Measurements from ENCODE around the gene UPP2. TPM values are rescaled to one million over a fixed set of nuclear protein-coding genes. Genes with fewer than 3 reads are reported as not detected.

UPP2 gene
- total and polyA plus RNA-seq, 7 donors = 0.06 TPM; not detected in 6

GRCh38 chr2:158134055-158134454 is 32.4 kb downstream of the UPP2 start:
- no peak for DNase-seq
- 72 to 74% methylated on average over 4 of the region's 4 CpGs for WGBS, 2 donors
- Histone ChIP-seq H3K4me1 (no peaks in the 10 kb centered on the region), H3K27ac (no peak overlapping the region), H3K27me3 (no peaks in the 10 kb centered on the region), H3K9me3 (no peaks in the 10 kb centered on the region), H3K4me3 (no peak overlapping the region), H3K36me3 (no peaks in the 10 kb centered on the region)
- intact Hi-C loops (cut with DNase I) = no loop called here
- TF ChIP-seq, protein P1, sequence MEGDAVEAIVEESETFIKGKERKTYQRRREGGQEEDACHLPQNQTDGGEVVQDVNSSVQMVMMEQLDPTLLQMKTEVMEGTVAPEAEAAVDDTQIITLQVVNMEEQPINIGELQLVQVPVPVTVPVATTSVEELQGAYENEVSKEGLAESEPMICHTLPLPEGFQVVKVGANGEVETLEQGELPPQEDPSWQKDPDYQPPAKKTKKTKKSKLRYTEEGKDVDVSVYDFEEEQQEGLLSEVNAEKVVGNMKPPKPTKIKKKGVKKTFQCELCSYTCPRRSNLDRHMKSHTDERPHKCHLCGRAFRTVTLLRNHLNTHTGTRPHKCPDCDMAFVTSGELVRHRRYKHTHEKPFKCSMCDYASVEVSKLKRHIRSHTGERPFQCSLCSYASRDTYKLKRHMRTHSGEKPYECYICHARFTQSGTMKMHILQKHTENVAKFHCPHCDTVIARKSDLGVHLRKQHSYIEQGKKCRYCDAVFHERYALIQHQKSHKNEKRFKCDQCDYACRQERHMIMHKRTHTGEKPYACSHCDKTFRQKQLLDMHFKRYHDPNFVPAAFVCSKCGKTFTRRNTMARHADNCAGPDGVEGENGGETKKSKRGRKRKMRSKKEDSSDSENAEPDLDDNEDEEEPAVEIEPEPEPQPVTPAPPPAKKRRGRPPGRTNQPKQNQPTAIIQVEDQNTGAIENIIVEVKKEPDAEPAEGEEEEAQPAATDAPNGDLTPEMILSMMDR (IDR thresholded peaks at IDR 0.05) = no peak
- TF ChIP-seq POLR2AphosphoS5 (IDR thresholded peaks at IDR 0.05) (no peak), EP300 (IDR thresholded peaks at IDR 0.05) (no peak), POLR2A (IDR thresholded peaks at IDR 0.05) (no peak)

- Histone ChIP-seq H3K4me1 (no peaks in the 10 kb centered on the region), H3K27ac (no peak overlapping the region), H3K36me3 (no peaks in the 10 kb centered on the region), H3K9me3 (no peaks in the 10 kb centered on the region), H3K27me3 (no peaks in the 10 kb centered on the region), H3K4me3 (no peak overlapping the region)
- no peak for DNase-seq
- WGBS, 2 donors = 17 to 69% methylated on average over 6 of the region's 6 CpGs
- intact Hi-C loops (cut with DNase I) = no loop called here
- TF ChIP-seq EP300 (IDR thresholded peaks at IDR 0.05) = no peak
- TF ChIP-seq, protein P1 (IDR thresholded peaks at IDR 0.05) = no peak
- TF ChIP-seq POLR2AphosphoS5 (IDR thresholded peaks at IDR 0.05) = no peak
- no peak for TF ChIP-seq POLR2A (IDR thresholded peaks at IDR 0.05)
Measured at GRCh38 chr2:158134655-158135054, 33.0 kb downstream of the UPP2 start.

DNA sequence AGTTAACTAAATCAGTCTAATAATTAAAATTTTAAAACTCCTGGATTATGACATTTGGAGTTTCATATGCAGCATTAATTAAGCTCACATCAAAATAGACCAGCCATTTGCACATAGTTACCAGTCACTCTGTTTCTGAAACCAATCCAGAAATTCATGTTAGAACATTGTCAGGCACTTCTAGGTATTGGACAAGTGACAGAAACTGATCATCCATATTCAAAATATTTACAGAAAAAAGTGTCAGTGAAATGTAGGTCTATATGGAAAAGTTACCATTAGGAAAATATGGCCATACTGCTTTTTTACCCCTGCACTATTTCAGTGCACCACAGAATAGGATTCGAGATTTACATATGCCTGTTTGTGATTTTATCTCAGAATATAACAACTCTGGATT is 33.4 kb downstream of the UPP2 start:
- intact Hi-C loops (cut with DNase I) = no loop called here
- no peaks in the 10 kb centered on the region for H3K27me3 ChIP-seq
- H3K27ac ChIP-seq = no peak overlapping the region
- no peak for DNase-seq
- TF ChIP-seq EP300 (IDR thresholded peaks at IDR 0.05) = no peak
- TF ChIP-seq, protein P1 (IDR thresholded peaks at IDR 0.05) = no peak
- no peak for TF ChIP-seq POLR2A (IDR thresholded peaks at IDR 0.05)
- no peak for TF ChIP-seq POLR2AphosphoS5 (IDR thresholded peaks at IDR 0.05)
- WGBS, 2 donors = 89 to 93% methylated on average over 1 of the region's 1 CpG
- H3K9me3 ChIP-seq = no peaks in the 10 kb centered on the region
- no peak overlapping the region for H3K4me3 ChIP-seq
- H3K4me1 ChIP-seq = no peaks in the 10 kb centered on the region
- no peaks in the 10 kb centered on the region for H3K36me3 ChIP-seq

DNA sequence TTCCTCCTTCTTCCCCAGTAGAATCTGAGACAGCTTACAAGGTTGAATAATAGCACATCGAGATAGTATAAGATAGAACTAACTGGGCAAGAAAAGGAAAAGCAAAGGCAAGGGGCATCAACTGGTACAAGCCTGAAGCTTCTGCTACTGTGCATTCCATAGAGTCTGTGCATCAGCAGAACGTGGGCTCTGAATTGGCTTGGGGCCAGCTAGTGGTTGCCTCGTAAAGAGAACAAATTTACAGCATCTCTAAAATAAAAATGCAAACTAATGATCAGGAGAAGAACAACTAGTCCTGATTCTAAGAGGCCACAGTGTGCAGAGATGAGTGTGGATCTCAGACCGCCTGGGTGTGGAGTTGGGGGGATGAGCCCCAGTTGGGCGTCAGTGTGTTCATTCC is 36.6 kb downstream of the UPP2 start:
- intact Hi-C loops (cut with DNase I) = no loop called here
- WGBS, 2 donors = 45 to 60% methylated on average over 5 of the region's 5 CpGs
- Histone ChIP-seq H3K4me1 (no peaks in the 10 kb centered on the region), H3K9me3 (no peaks in the 10 kb centered on the region), H3K27ac (no peak overlapping the region), H3K36me3 (no peaks in the 10 kb centered on the region), H3K4me3 (no peak overlapping the region), H3K27me3 (no peaks in the 10 kb centered on the region)
- no peak for TF ChIP-seq POLR2AphosphoS5 (IDR thresholded peaks at IDR 0.05)
- TF ChIP-seq POLR2A (IDR thresholded peaks at IDR 0.05) = no peak
- no peak for TF ChIP-seq EP300 (IDR thresholded peaks at IDR 0.05)
- TF ChIP-seq, protein P1 (IDR thresholded peaks at IDR 0.05) = no peak
- DNase-seq = no peak

GRCh38 chr2:158140201-158140600 is 38.5 kb downstream of the UPP2 start:
- no peak for DNase-seq
- Histone ChIP-seq H3K27me3 (no peaks in the 10 kb centered on the region), H3K9me3 (no peaks in the 10 kb centered on the region), H3K4me3 (no peak overlapping the region), H3K36me3 (no peaks in the 10 kb centered on the region), H3K4me1 (no peaks in the 10 kb centered on the region), H3K27ac (no peak overlapping the region)
- intact Hi-C loops (cut with DNase I) = no loop called here
- TF ChIP-seq POLR2A (IDR thresholded peaks at IDR 0.05) (no peak), POLR2AphosphoS5 (IDR thresholded peaks at IDR 0.05) (no peak), EP300 (IDR thresholded peaks at IDR 0.05) (no peak)
- TF ChIP-seq, protein P1 (IDR thresholded peaks at IDR 0.05) = no peak
- 92 to 94% methylated on average over 1 of the region's 1 CpG for WGBS, 2 donors
